Measurements from ENCODE around the gene U2AF2. TPM values are rescaled to one million over a fixed set of nuclear protein-coding genes. Genes with fewer than 3 reads are reported as not detected.

Gene U2AF2
- polyA plus RNA-seq, 1 experiment: 90.7 TPM

GRCh38 chr19:55617426-55617825 lies 37.4 kb upstream of the U2AF2 start:
- no peak overlapping the region for H3K27ac ChIP-seq (ENCODE audit: low read depth, low read length)
- POLR2A ChIA-PET: no interaction called here
- H3K27me3 ChIP-seq (ENCODE audit: control insufficient read depth, insufficient read depth, low read length): no peaks in the 10 kb centered on the region
- H3K9me3 ChIP-seq (ENCODE audit: control insufficient read depth, insufficient read depth, low read length): peaks cover 7% of the 10 kb centered on the region; the same call in 1 of the 2 replicates
- H3K4me3 ChIP-seq (ENCODE audit: low read depth, low read length): no peak overlapping the region
- no peak for TF ChIP-seq CTCF (IDR thresholded peaks at IDR 0.05; ENCODE audit: low read depth, low read length)
- CTCF ChIA-PET: interaction anchor here (1.0 to 1.9 kb wide), 3 partner anchors 11 to 114 kb away, joined by 3 to 11 read pairs (median 5); no protein-coding TSS in a partner anchor
- no peak for DNase-seq (ENCODE audit: low read depth, low spot score)

GRCh38 chr19:55618426-55618825 lies 36.4 kb upstream of the U2AF2 start:
- Histone ChIP-seq H3K27ac (ENCODE audit: low read depth, low read length) (no peak overlapping the region), H3K9me3 (ENCODE audit: control insufficient read depth, insufficient read depth, low read length) (peaks cover 7% of the 10 kb centered on the region; the same call in 1 of the 2 replicates), H3K4me3 (ENCODE audit: low read depth, low read length) (no peak overlapping the region), H3K27me3 (ENCODE audit: control insufficient read depth, insufficient read depth, low read length) (no peaks in the 10 kb centered on the region)
- ChIA-PET CTCF (interaction anchor here (0.6 to 2.0 kb wide), 4 partner anchors 12 to 151 kb away, joined by 5 to 11 read pairs (median 6); no protein-coding TSS in a partner anchor), POLR2A (interaction anchor here (0.5 to 0.7 kb wide), 3 partner anchors 16 to 114 kb away, joined by 3 to 8 read pairs (median 6); no protein-coding TSS in a partner anchor)
- DNase-seq (ENCODE audit: low read depth, low spot score): no peak
- no peak for TF ChIP-seq CTCF (IDR thresholded peaks at IDR 0.05; ENCODE audit: low read depth, low read length)

- no peak overlapping the region for H3K4me3 ChIP-seq (ENCODE audit: low read depth, low read length)
- ChIA-PET POLR2A (interaction anchor here (0.6 to 0.7 kb wide), 3 partner anchors 19 to 292 kb away, joined by 3 to 5 read pairs (median 3); partner anchors contain the start of gene ZNF524), CTCF (interaction anchor here (0.6 to 2.0 kb wide), 5 partner anchors 12 to 152 kb away, joined by 3 to 8 read pairs (median 6); partner anchors contain the start of gene ZNF865)
- peaks cover 7% of the 10 kb centered on the region; the same call in 1 of the 2 replicates for H3K9me3 ChIP-seq (ENCODE audit: control insufficient read depth, insufficient read depth, low read length)
- TF ChIP-seq CTCF (IDR thresholded peaks at IDR 0.05; ENCODE audit: low read depth, low read length): no peak
- H3K27me3 ChIP-seq (ENCODE audit: control insufficient read depth, insufficient read depth, low read length): no peaks in the 10 kb centered on the region
- no peak for DNase-seq (ENCODE audit: low read depth, low spot score)
- H3K27ac ChIP-seq (ENCODE audit: low read depth, low read length): peak overlapping the region; percentile 47
These were observed 35.5 kb upstream of the U2AF2 start for GRCh38 chr19:55619286-55619685.

- ChIA-PET CTCF (interaction anchor here (1.2 to 1.5 kb wide), 3 partner anchors 15 to 153 kb away, joined by 3 to 6 read pairs (median 5); partner anchors contain the start of gene ZNF865), POLR2A (interaction anchor here (0.5 to 1.3 kb wide), 2 partner anchors 22 to 49 kb away, joined by 4 to 6 read pairs; partner anchors contain the start of gene FIZ1)
- DNase-seq (ENCODE audit: low read depth, low spot score): no peak
These were observed 34.2 kb upstream of the U2AF2 start for GRCh38 chr19:55620410-55621204.

More at GRCh38 chr19:55620410-55621204, 34.2 kb upstream of the U2AF2 start:
- no peak for TF ChIP-seq CTCF (IDR thresholded peaks at IDR 0.05; ENCODE audit: low read depth, low read length)
- no peaks in the 10 kb centered on the region for H3K27me3 ChIP-seq (ENCODE audit: control insufficient read depth, insufficient read depth, low read length)
- H3K9me3 ChIP-seq (ENCODE audit: control insufficient read depth, insufficient read depth, low read length): peaks cover 4% of the 10 kb centered on the region; the same call in 1 of the 2 replicates
- H3K4me3 ChIP-seq (ENCODE audit: low read depth, low read length): no peak overlapping the region
- no peak overlapping the region for H3K27ac ChIP-seq (ENCODE audit: low read depth, low read length)
